VCaP (cell line): ENCODE measurements around the gene LRRC27.
"Not testable (repeated sequence)": the region's sequence is repeated elsewhere in the genome, so short reads cannot be mapped to it uniquely, and the experiment has no call there.

Source experiments
- H3K27ac ChIP-seq: fragments of 450-650 bp; 2 replicates; pipeline ENCODE4 v1.5.1; 2017
- CTCF ChIP-seq: fragments of 450-650 bp; conservative IDR thresholded peaks from 2 replicates; pipeline ENCODE4 v1.5.1; 2017; ENCODE audit warnings: mild to moderate bottlenecking, moderate library complexity

LRRC27 gene

GRCh38 chr10:132316133-132316532 lies 15.9 kb upstream of the LRRC27 start:
- no peak for TF ChIP-seq CTCF
- H3K27ac ChIP-seq, result no peak overlapping the region

DNA sequence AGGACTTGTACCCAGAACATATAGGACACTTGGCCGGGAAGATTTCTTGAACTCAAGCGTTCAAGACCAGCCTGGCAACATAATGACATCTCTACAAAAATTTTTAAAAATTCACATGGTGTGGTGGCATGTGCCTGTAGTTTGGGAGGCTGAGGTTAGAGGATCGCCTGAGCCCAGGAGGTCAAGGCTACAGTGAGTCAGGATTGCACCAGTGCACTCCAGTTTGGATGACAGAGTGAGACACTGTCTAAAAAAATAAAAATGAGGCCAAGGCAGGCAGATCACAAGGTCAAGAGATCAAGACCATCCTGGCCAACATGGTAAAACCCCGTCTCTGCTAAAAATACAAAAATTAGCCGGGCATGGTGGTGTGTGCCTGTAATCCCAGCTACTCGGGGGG lies 14.5 kb upstream of the LRRC27 start:
- H3K27ac ChIP-seq, result not testable (repeated sequence)

DNA sequence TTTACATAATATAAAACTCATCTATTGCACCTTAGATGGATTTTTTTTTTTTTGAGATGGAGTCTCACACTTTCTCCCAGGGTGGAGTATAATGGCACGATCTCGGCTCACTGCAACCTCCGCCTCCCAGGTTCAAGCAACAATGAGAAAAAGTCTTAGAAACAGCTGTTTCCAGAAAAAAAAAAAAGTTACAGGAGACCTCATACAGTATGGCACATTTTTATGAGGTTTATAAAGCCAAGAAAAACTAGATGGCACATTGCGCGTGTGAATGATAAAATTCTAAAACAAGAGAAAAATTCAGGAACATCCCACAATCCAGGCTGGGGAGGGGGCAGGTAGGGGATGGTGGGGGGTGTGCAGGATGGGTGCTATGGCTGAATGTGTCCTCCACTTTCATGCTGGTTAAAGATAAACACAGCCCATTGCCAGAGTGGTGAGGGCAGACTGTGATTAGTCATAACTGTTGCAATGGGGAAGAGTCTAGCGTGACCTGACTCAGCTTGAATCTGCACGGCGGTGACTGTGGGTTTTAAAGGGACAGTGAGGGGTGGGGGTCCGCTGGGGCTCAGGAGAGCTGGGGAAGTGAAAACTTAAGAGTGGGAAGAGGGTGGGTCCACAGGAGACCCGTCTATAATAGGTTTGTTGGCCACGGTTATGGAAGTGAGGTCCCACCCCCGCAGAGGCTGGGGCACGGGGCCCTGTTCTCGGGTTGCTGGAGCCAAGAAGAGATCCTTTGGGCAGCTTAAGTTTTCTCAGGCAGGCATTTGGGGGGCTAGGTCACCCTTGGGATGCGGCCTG lies 11.9 kb upstream of the LRRC27 start:
- TF ChIP-seq CTCF, result no peak
- no peak overlapping the region for H3K27ac ChIP-seq

GRCh38 chr10:132320654-132321469 lies 11.1 kb upstream of the LRRC27 start:
- no peak overlapping the region for H3K27ac ChIP-seq
- TF ChIP-seq CTCF, result no peak

DNA sequence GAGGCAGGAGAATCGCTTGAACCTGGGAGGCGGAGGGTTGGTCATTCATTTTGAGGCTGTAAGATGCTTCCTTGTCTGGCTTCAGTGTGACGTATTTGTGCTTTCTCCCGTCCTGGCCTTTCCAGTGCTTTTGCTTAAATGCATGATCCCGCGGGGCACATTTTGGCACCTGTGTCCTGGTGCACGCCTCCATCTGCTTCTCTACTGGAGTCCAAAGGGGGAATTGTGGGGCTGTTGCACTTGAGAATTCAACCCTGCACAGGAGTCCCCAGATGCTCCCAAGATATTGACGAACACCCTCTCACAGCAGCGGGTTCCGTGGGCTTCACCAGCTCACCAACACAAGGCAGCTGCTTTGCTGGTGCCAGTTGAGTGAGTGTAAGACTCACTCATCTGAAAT lies 10.3 kb upstream of the LRRC27 start:
- H3K27ac ChIP-seq, result no peak overlapping the region
- TF ChIP-seq CTCF, result no peak

DNA sequence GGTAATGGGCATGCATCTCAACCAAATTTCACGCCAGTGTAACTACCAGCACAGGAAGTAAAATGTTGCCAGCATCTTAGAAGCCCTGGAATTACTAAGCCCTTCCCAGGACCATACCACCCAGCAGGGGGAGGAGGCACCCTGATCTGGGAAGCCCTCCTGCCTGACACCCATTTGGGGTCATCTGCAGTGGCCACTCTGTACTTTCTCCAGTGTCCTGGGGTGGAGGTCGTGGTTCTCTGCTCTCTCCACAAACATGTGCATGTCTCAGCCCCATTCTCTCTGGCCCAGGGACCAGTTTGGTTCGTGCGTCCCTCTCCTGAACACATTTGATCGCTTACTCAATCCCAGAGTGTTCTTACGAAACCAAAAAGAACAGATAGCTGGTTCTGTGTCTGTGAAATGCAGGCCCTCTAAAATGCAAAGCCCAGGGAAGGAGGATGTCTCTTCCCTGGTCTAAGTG lies 9.4 kb upstream of the LRRC27 start:
- no peak for TF ChIP-seq CTCF
- no peak overlapping the region for H3K27ac ChIP-seq

- no peak overlapping the region for H3K27ac ChIP-seq
- TF ChIP-seq CTCF, result no peak
Measured at GRCh38 chr10:132324186-132324585, 7.8 kb upstream of the LRRC27 start.
